SK-N-SH (cell line): ENCODE results near the gene TMEM256. TPM values are rescaled to one million over a fixed set of nuclear protein-coding genes. Genes with fewer than 3 reads are reported as not detected.
A peak's percentile ranks its signal among the peaks of the same experiment; 100 is the strongest.

Experiments used
- CTCF ChIA-PET: fragments of 300-600, 350-600 bp; formaldehyde crosslinking; extraction: SDS; loops from one replicate; lab custom pipeline; 2021; lab: Yijun Ruan, JAX
- POLR2A ChIA-PET: fragments of 350-600 bp; sonication (Branson Sonifier 250); formaldehyde crosslinking; extraction: SDS; loops from one replicate; lab custom pipeline; 2020; ENCODE audit warnings: antibody characterized with exemption, inconsistent platforms; lab: Yijun Ruan, JAX
- DNase-seq: peaks from one replicate; pipeline ENCODE4 v3.0.0; 2012
- H2AFZ ChIP-seq: fragments of 200-600 bp; sonication (generic); 2 replicates; pipeline ENCODE4 v1.8.1; 2016; ENCODE audit warnings: antibody characterized with exemption, mild to moderate bottlenecking, low read depth
- H3F3A ChIP-seq: fragments of 200-600 bp; sonication (generic); replicated peaks from 2 replicates; pipeline ENCODE3; 2016; ENCODE audit warnings: antibody characterized with exemption, mild to moderate bottlenecking; ENCODE audit not compliant: insufficient read depth
- H3K27ac ChIP-seq, 2 experiments: fragments of 200-500 bp in 1 of 2; fragments of 200-600 bp in 1 of 2; sonication (Bioruptor generic) in 1 of 2; sonication (generic), shearing (Covaris generic) in 1 of 2; 2 replicates each; pipeline versions ENCODE4 v1.5.1 to v1.6.1; 2014 to 2016; ENCODE audit warnings: low read depth in 2 of 2, inconsistent platforms in 1 of 2, low read length in 1 of 2, mild to moderate bottlenecking in 1 of 2, mixed read lengths in 1 of 2
- H3K27me3 ChIP-seq: fragments of 200-600 bp; sonication (generic), shearing (Covaris generic); 2 replicates; pipeline ENCODE4 v1.6.1; 2016; ENCODE audit warnings: mixed run types; ENCODE audit not compliant: insufficient read depth
- H3K36me3 ChIP-seq, 2 experiments: fragments of 200-500 bp in 1 of 2; fragments of 200-600 bp in 1 of 2; sonication (Bioruptor generic) in 1 of 2; sonication (generic) in 1 of 2; replicated peaks in 1 of 2; 2 replicates each; pipeline versions ENCODE3 to v1.5.1; 2014 to 2016; ENCODE audit warnings: low read length in 1 of 2, mild to moderate bottlenecking in 1 of 2; ENCODE audit not compliant: insufficient read depth in 2 of 2, control insufficient read depth in 1 of 2
- H3K4me1 ChIP-seq, 2 experiments: fragments of 200-500 bp in 1 of 2; fragments of 200-600 bp in 1 of 2; sonication (Bioruptor generic) in 1 of 2; sonication (generic), shearing (Covaris generic) in 1 of 2; 2 replicates each; pipeline versions ENCODE4 v1.5.1 to v1.6.1; 2014 to 2016; ENCODE audit warnings: low read depth in 1 of 2, low read length in 1 of 2, mixed run types in 1 of 2; ENCODE audit not compliant: insufficient read depth in 2 of 2, control insufficient read depth in 1 of 2
- H3K4me2 ChIP-seq: fragments of 200-600 bp; sonication (generic), shearing (Covaris generic); 2 replicates; pipeline ENCODE4 v1.6.1; 2017; ENCODE audit warnings: mixed run types
- H3K4me3 ChIP-seq, 2 experiments: fragments of 200-500 bp in 1 of 2; fragments of 200-600 bp in 1 of 2; sonication (Bioruptor generic) in 1 of 2; sonication (generic), shearing (Covaris generic) in 1 of 2; 2 replicates each; pipeline versions ENCODE4 v1.5.1 to v1.8.1; 2014 to 2016; ENCODE audit warnings: low read depth in 2 of 2, inconsistent platforms in 1 of 2, low read length in 1 of 2, mild to moderate bottlenecking in 1 of 2, mixed read lengths in 1 of 2, moderate library complexity in 1 of 2
- H3K79me2 ChIP-seq: fragments of 200-600 bp; sonication (generic); 2 replicates; pipeline ENCODE4 v1.8.1; 2017; ENCODE audit warnings: mild to moderate bottlenecking; ENCODE audit not compliant: insufficient read depth
- H3K9ac ChIP-seq: fragments of 200-600 bp; sonication (generic); 2 replicates; pipeline ENCODE4 v1.6.1; 2017; ENCODE audit warnings: mixed run types
- H3K9me2 ChIP-seq: fragments of 200-600 bp; sonication (generic); 2 replicates; pipeline ENCODE4 v1.6.1; 2017; ENCODE audit warnings: mixed run types
- H3K9me3 ChIP-seq: fragments of 200-600 bp; sonication (generic); 2 replicates; pipeline ENCODE4 v1.6.1; 2017; ENCODE audit warnings: mixed run types, mild to moderate bottlenecking, moderate library complexity
- H4K20me1 ChIP-seq: fragments of 200-600 bp; sonication (generic); 2 replicates; pipeline ENCODE4 v1.6.1; 2017; ENCODE audit warnings: mild to moderate bottlenecking, mixed run types; ENCODE audit not compliant: insufficient read depth
- CHD2 ChIP-seq: fragments of 150-350 bp; IDR thresholded peaks from 2 replicates; pipeline ENCODE4 v1.6.1; 2018; ENCODE audit warnings: low read length; ENCODE audit not compliant: partially characterized antibody
- EP300 ChIP-seq, 2 experiments: IDR thresholded peaks; 2 replicates each; pipeline versions ENCODE4 v1.4.0 to v1.6.1; 2012; ENCODE audit warnings: borderline replicate concordance in 1 of 2, low read depth in 1 of 2, low read length in 1 of 2
- EZH2phosphoT487 ChIP-seq: fragments of 200-600 bp; sonication (generic); IDR thresholded peaks from 2 replicates; pipeline ENCODE4 v1.6.1; 2017; ENCODE audit warnings: low read depth, mixed run types, mild to moderate bottlenecking, antibody characterized with exemption, moderate library complexity, borderline replicate concordance
- FOSL2 ChIP-seq: IDR thresholded peaks from 2 replicates; pipeline ENCODE4 v1.4.0; 2012; ENCODE audit warnings: low read depth, mild to moderate bottlenecking, moderate library complexity, borderline replicate concordance
- FOXJ3 ChIP-seq: sonication (generic); formaldehyde crosslinking; IDR thresholded peaks from 2 replicates; pipeline ENCODE4 v1.5.1; 2020; ENCODE audit warnings: mild to moderate bottlenecking, missing genetic modification reagents
- GABPA ChIP-seq: IDR thresholded peaks from 2 replicates; pipeline ENCODE4 v1.4.0; 2012; ENCODE audit warnings: low read depth, mild to moderate bottlenecking
- JUND ChIP-seq: IDR thresholded peaks from 2 replicates; pipeline ENCODE4 v1.4.0; 2012
- MXI1 ChIP-seq: IDR thresholded peaks from 2 replicates; pipeline ENCODE4 v1.6.1; 2012; ENCODE audit warnings: mild to moderate bottlenecking, low read depth, low read length, improper control_type of control experiment
- NFIC ChIP-seq: IDR thresholded peaks from 2 replicates; pipeline ENCODE4 v1.4.0; 2012; ENCODE audit warnings: borderline replicate concordance
- NRF1 ChIP-seq: IDR thresholded peaks from 2 replicates; pipeline ENCODE4 v1.6.1; 2012; ENCODE audit warnings: low read depth, mild to moderate bottlenecking, low read length
- POLR2AphosphoS5 ChIP-seq: IDR thresholded peaks from 2 replicates; pipeline ENCODE4 v1.6.1; 2012; ENCODE audit warnings: low read depth, low read length
- RAD21 ChIP-seq: IDR thresholded peaks from 2 replicates; pipeline ENCODE4 v1.6.1; 2012; ENCODE audit warnings: mild to moderate bottlenecking, low read length
- RCOR1 ChIP-seq: fragments of 150-350 bp; IDR thresholded peaks from 2 replicates; pipeline ENCODE4 v1.6.1; 2017; ENCODE audit warnings: antibody characterized with exemption, low read length
- RFX5 ChIP-seq: IDR thresholded peaks from 2 replicates; pipeline ENCODE4 v1.6.1; 2012; ENCODE audit warnings: mild to moderate bottlenecking, improper control_type of control experiment, low read length
- SIN3A ChIP-seq: IDR thresholded peaks from 2 replicates; pipeline ENCODE4 v1.6.1; 2012; ENCODE audit warnings: low read depth, mild to moderate bottlenecking, low read length, moderate library complexity, borderline replicate concordance
- SMC3 ChIP-seq: IDR thresholded peaks from 2 replicates; pipeline ENCODE4 v1.6.1; 2012; ENCODE audit warnings: low read depth, low read length, improper control_type of control experiment
- WGBS: methylation state at CpG from one replicate; pipeline ENCODE4 v1.1.6; 2017; ENCODE audit warnings: low lambda C conversion rate; 5-methylcytosine and 5-hydroxymethylcytosine counted together
- polyA plus RNA-seq, 3 experiments: library from polyadenylated mRNA; depleted of rRNA; stranded (reverse); fragments of >200 nt; gene quantifications; 2 replicates each; pipeline ENCODE4 v1.2.3, GENCODE V29; 2012
- TF ChIP-seq, protein P1 (sequence below): fragments of 150-350 bp; IDR thresholded peaks from 2 replicates; pipeline ENCODE4 v1.6.1; 2016; ENCODE audit warnings: mild to moderate bottlenecking, low read depth, low read length
- TF ChIP-seq, protein P2 (sequence below): IDR thresholded peaks from 2 replicates; pipeline ENCODE4; 2012

The TMEM256 gene
- polyA plus RNA-seq, 1 of the 3 experiments (the other 2 are of a cell fraction), result 213 TPM

DNA sequence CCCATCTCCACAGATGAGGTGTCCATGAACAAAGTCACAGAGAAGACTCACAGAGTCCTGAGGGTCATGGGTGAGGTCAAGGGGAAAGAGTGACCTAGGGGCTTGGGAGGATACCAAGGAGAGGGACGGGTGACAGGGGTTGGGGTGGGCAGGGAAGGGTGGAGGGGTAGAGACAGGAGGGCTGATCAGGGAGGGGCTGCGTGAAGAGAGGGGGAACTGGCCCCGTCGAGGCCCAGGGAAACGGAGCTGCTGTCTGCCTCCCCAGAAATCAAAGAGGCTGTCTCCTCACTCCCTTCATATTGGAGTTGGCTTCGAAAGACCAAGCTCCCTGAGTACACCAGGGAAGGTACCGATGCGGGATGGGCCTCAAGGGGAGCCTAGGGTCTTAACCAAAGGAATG lies 48.3 kb downstream of the TMEM256 start (continued):
- TF ChIP-seq GABPA, result no peak
- no peak for TF ChIP-seq EZH2phosphoT487
- TF ChIP-seq NRF1, result no peak
- TF ChIP-seq, protein P1, sequence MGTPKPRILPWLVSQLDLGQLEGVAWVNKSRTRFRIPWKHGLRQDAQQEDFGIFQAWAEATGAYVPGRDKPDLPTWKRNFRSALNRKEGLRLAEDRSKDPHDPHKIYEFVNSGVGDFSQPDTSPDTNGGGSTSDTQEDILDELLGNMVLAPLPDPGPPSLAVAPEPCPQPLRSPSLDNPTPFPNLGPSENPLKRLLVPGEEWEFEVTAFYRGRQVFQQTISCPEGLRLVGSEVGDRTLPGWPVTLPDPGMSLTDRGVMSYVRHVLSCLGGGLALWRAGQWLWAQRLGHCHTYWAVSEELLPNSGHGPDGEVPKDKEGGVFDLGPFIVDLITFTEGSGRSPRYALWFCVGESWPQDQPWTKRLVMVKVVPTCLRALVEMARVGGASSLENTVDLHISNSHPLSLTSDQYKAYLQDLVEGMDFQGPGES, result no peak
- TF ChIP-seq JUND, result no peak
- TF ChIP-seq RFX5, result no peak
- no peak for TF ChIP-seq FOSL2
- no peak for TF ChIP-seq FOXJ3
- TF ChIP-seq RCOR1, result no peak

DNA sequence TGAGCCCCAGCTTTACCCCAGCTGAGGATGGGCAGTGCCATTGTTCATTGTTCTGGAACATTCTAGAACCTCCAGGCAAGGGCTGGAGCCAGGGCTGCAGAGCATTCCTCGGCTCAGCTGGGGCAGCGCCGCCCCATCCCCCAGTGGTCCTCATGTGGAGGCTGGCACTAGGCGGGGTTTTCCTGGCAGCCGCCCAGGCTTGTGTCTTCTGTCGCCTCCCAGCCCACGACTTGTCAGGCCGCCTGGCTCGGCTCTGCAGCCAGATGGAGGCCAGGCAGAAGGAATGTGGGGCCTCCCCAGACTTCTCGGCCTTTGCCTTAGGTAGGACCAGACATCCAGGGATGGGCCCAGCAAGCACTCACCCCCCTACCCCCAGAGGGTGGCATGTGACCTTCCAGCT lies 48.8 kb downstream of the TMEM256 start, which contains the start of gene TMEM95:
TSS of gene TMEM95 (plus strand) at position 104 of the 400 bp plus-strand sequence. CDS start at position 153, 49 bp downstream.
- Histone ChIP-seq H3K9me3 (no peaks in the 10 kb centered on the region), H4K20me1 (no peaks in the 10 kb centered on the region), H3K4me1 (peaks cover 13 to 44% of the 10 kb centered on the region in 2 experiments; a peak in 2 of 4 replicates), H3K4me3 (peak within 1 kb of the TSS in 1 of 2 experiments; percentile 7; a peak in 2 of 4 replicates), H3K4me2 (peak within 1 kb of the TSS; percentile 100), H3K9ac (no peak within 1 kb of the TSS), H3K36me3 (no peaks in the 10 kb centered on the region), H3K27me3 (no peaks in the 10 kb centered on the region), H3F3A (peaks cover 5% of the 10 kb centered on the region), H3K9me2 (no peaks in the 10 kb centered on the region), H2AFZ (no peak within 1 kb of the TSS), H3K79me2 (peaks cover 38% of the 10 kb centered on the region), H3K27ac (peak within 1 kb of the TSS in 1 of 2 experiments; percentile 29; a peak in 1 of 4 replicates)
- WGBS, result no CpG with 5 or more reads among the region's 10 CpGs
- TF ChIP-seq, protein P2, sequence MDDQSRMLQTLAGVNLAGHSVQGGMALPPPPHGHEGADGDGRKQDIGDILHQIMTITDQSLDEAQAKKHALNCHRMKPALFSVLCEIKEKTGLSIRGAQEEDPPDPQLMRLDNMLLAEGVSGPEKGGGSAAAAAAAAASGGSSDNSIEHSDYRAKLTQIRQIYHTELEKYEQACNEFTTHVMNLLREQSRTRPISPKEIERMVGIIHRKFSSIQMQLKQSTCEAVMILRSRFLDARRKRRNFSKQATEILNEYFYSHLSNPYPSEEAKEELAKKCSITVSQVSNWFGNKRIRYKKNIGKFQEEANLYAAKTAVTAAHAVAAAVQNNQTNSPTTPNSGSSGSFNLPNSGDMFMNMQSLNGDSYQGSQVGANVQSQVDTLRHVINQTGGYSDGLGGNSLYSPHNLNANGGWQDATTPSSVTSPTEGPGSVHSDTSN, result no peak
- no peak for TF ChIP-seq SIN3A
- TF ChIP-seq NFIC, result peak; percentile 25; the same call in 1 of the 2 replicates
- TF ChIP-seq MXI1, result 0 out of 2 replicates have a peak, but pooled peaks have one; percentile 31
- no peak for TF ChIP-seq SMC3
- TF ChIP-seq RAD21, result no peak
- 0 out of 2 replicates have a peak, but pooled peaks have one; percentile 15 for TF ChIP-seq POLR2AphosphoS5
- peak; percentile 66 for TF ChIP-seq CHD2
- TF ChIP-seq EP300 (IDR thresholded peaks at IDR 0.05; ENCODE audit: borderline replicate concordance in 1 of 2, low read depth in 1 of 2, low read length in 1 of 2), result peak in 1 of 2 experiments; percentile 88; a peak in 2 of 4 replicates
- POLR2A ChIA-PET, result interaction anchor here (0.9 to 2.0 kb wide), 2 partner anchors 25 to 206 kb away, joined by 3 to 5 read pairs; no protein-coding TSS in a partner anchor
- CTCF ChIA-PET, result interaction anchor here (0.8 to 5.2 kb wide), 17 partner anchors 10 to 333 kb away, joined by 3 to 52 read pairs (median 16); partner anchors contain the start of genes NEURL4, NLGN2, PLSCR3 and POLR2A
- DNase-seq, result no peak
